Vagina (tissue), 2 donors: ENCODE data around the gene DHRSX. TPM values are rescaled to one million over a fixed set of nuclear protein-coding genes. Genes with fewer than 3 reads are reported as not detected.
"Not testable (repeated sequence)": the region's sequence is repeated elsewhere in the genome, so short reads cannot be mapped to it uniquely, and the experiment has no call there.

Experiments
- DNase-seq, 2 donors: peaks; one replicate each; pipeline ENCODE4 v3.0.0-alpha.2; 2017; ENCODE audit errors: extremely low spot score in 2 of 2
- H3K27ac ChIP-seq: fragments of 200-600 bp; sonication (generic); one replicate; pipeline ENCODE4 v1.5.1; 2019
- H3K27me3 ChIP-seq: fragments of 200-600 bp; sonication (generic); one replicate; pipeline ENCODE4 v1.5.1; 2019
- H3K36me3 ChIP-seq, 2 donors: fragments of 200-600 bp; sonication (generic); one replicate each; pipeline ENCODE4 v1.5.1; 2017 to 2019
- H3K4me1 ChIP-seq: fragments of 200-600 bp; sonication (generic); one replicate; pipeline ENCODE4 v1.5.1; 2019
- H3K4me3 ChIP-seq, 2 donors: fragments of 200-600 bp; sonication (generic); 1 replicate in 1 of 2; 2 replicates in 1 of 2; pipeline ENCODE4 v1.5.1; 2016 to 2019
- H3K9me3 ChIP-seq: fragments of 200-600 bp; sonication (generic); one replicate; pipeline ENCODE4 v1.5.1; 2019
- CTCF ChIP-seq, 3 experiments: fragments of 450-650 bp in 2 of 3; fragments of 200-600 bp in 1 of 3; sonication (generic) in 1 of 3; IDR thresholded peaks; one replicate each; pipeline ENCODE4 v1.5.1; 2017 to 2019; ENCODE audit warnings: antibody characterized with exemption in 3 of 3, mild to moderate bottlenecking in 2 of 3, moderate library complexity in 2 of 3
- POLR2A ChIP-seq, 2 donors: fragments of 450-650 bp; IDR thresholded peaks; one replicate each; pipeline ENCODE4 v1.6.1; 2017; ENCODE audit warnings: antibody characterized with exemption in 2 of 2, mild to moderate bottlenecking in 2 of 2, moderate library complexity in 2 of 2
- POLR2AphosphoS5 ChIP-seq, 2 donors: sonication (generic); formaldehyde crosslinking; IDR thresholded peaks; one replicate each; pipeline ENCODE4 v1.9.0; 2017; ENCODE audit warnings: antibody characterized with exemption in 2 of 2, mild to moderate bottlenecking in 2 of 2, low read depth in 1 of 2; ENCODE audit not compliant: insufficient read depth in 1 of 2
- intact Hi-C: fragments of 100-400 bp; cut with DNase I; formaldehyde crosslinking; loops from one replicate; pipeline ENCODE4 v1.15.1; 2023
- total RNA-seq: library from RNA; depleted of rRNA; stranded (reverse); fragments of >200 nt; gene quantifications from one replicate; pipeline ENCODE4 v1.2.3, GENCODE V29; 2016

Gene DHRSX
- total RNA-seq, 1 donor from 2014 or later: 26.0 TPM

- no peak for TF ChIP-seq CTCF (IDR thresholded peaks at IDR 0.05)
- TF ChIP-seq POLR2AphosphoS5 (IDR thresholded peaks at IDR 0.05; ENCODE audit: insufficient read depth in 1 of 2, low read depth in 1 of 2): no peak
- no peak for TF ChIP-seq POLR2A (IDR thresholded peaks at IDR 0.05)
- DNase-seq: no peak
These were observed 249.6 kb downstream of the DHRSX start for GRCh38 chrX:2251211-2251610.

GRCh38 chrX:2243913-2244460, 256.8 kb downstream of the DHRSX start:
- Histone ChIP-seq H3K36me3 (no peaks in the 10 kb centered on the region), H3K27ac (no peak overlapping the region), H3K4me1 (no peaks in the 10 kb centered on the region), H3K9me3 (no peaks in the 10 kb centered on the region), H3K27me3 (no peaks in the 10 kb centered on the region), H3K4me3 (no peak overlapping the region)
- intact Hi-C loops: no loop called here
- TF ChIP-seq CTCF (IDR thresholded peaks at IDR 0.05) (no peak), POLR2A (IDR thresholded peaks at IDR 0.05) (no peak), POLR2AphosphoS5 (IDR thresholded peaks at IDR 0.05; ENCODE audit: insufficient read depth in 1 of 2, low read depth in 1 of 2) (no peak)
- DNase-seq: no peak

More at GRCh38 chrX:2251211-2251610, 249.6 kb downstream of the DHRSX start:
- no peaks in the 10 kb centered on the region for H3K9me3 ChIP-seq
- intact Hi-C loops: no loop called here
- H3K36me3 ChIP-seq: no peaks in the 10 kb centered on the region
- no peaks in the 10 kb centered on the region for H3K27me3 ChIP-seq
- H3K4me3 ChIP-seq: no peak overlapping the region
- no peaks in the 10 kb centered on the region for H3K4me1 ChIP-seq
- no peak overlapping the region for H3K27ac ChIP-seq

GRCh38 chrX:2242980-2243379, 257.8 kb downstream of the DHRSX start:
- intact Hi-C loops: no loop called here
- Histone ChIP-seq H3K27me3 (no peaks in the 10 kb centered on the region), H3K4me1 (no peaks in the 10 kb centered on the region), H3K9me3 (no peaks in the 10 kb centered on the region), H3K4me3 (no peak overlapping the region), H3K36me3 (no peaks in the 10 kb centered on the region), H3K27ac (no peak overlapping the region)
- no peak for DNase-seq
- TF ChIP-seq POLR2A (IDR thresholded peaks at IDR 0.05) (no peak), CTCF (IDR thresholded peaks at IDR 0.05) (no peak), POLR2AphosphoS5 (IDR thresholded peaks at IDR 0.05; ENCODE audit: insufficient read depth in 1 of 2, low read depth in 1 of 2) (no peak)

GRCh38 chrX:2242326-2242725, 258.4 kb downstream of the DHRSX start:
- no peak for DNase-seq
- H3K4me1 ChIP-seq: no peaks in the 10 kb centered on the region
- no peak overlapping the region for H3K27ac ChIP-seq
- no peak for TF ChIP-seq CTCF (IDR thresholded peaks at IDR 0.05)
- no peak for TF ChIP-seq POLR2A (IDR thresholded peaks at IDR 0.05)
- TF ChIP-seq POLR2AphosphoS5 (IDR thresholded peaks at IDR 0.05; ENCODE audit: insufficient read depth in 1 of 2, low read depth in 1 of 2): no peak
- no peaks in the 10 kb centered on the region for H3K36me3 ChIP-seq
- H3K27me3 ChIP-seq: no peaks in the 10 kb centered on the region
- intact Hi-C loops: no loop called here
- no peak overlapping the region for H3K4me3 ChIP-seq
- H3K9me3 ChIP-seq: no peaks in the 10 kb centered on the region

GRCh38 chrX:2241496-2241895, 259.3 kb downstream of the DHRSX start:
- H3K4me3 ChIP-seq, H3K4me1 ChIP-seq, H3K27me3 ChIP-seq, H3K9me3 ChIP-seq, DNase-seq, intact Hi-C loops, H3K36me3 ChIP-seq, H3K27ac ChIP-seq: not testable (repeated sequence)

- H3K27ac ChIP-seq, H3K4me3 ChIP-seq, intact Hi-C loops, DNase-seq, H3K9me3 ChIP-seq, H3K4me1 ChIP-seq, H3K27me3 ChIP-seq, H3K36me3 ChIP-seq: not testable (repeated sequence)
These were observed 260.0 kb downstream of the DHRSX start for GRCh38 chrX:2240761-2241160.
